ENCODE measurements around the gene CCDC33. TPM values are rescaled to one million over a fixed set of nuclear protein-coding genes. Genes with fewer than 3 reads are reported as not detected.
A peak's percentile ranks its signal among the peaks of the same experiment; 100 is the strongest.

Gene CCDC33
- total RNA-seq, 4 donors from 2014 or later = 1.4 to 2.8 (median 1.7) TPM

- no peaks in the 10 kb centered on the region for H3K27me3 ChIP-seq
- intact Hi-C loops (cut with DNase I; ENCODE audit: low total_unique reads) = loop anchor here (5.0 kb wide), 1 partner anchor 173 kb away; no protein-coding TSS in a partner anchor
- H3K9me3 ChIP-seq = no peaks in the 10 kb centered on the region
- H3K4me3 ChIP-seq = no peak overlapping the region
- H3K36me3 ChIP-seq = no peaks in the 10 kb centered on the region
- H3K4me1 ChIP-seq = no peaks in the 10 kb centered on the region
- TF ChIP-seq CTCF (IDR thresholded peaks at IDR 0.05) (no peak), POLR2A (IDR thresholded peaks at IDR 0.05) (no peak)
- H3K27ac ChIP-seq = no peak overlapping the region
- no peak for DNase-seq
Observed at GRCh38 chr15:74300057-74300795, 64.1 kb downstream of the CCDC33 start.

- Histone ChIP-seq H3K27ac (no peak overlapping the region), H3K36me3 (no peaks in the 10 kb centered on the region), H3K27me3 (no peaks in the 10 kb centered on the region), H3K4me3 (no peak overlapping the region), H3K9me3 (no peaks in the 10 kb centered on the region), H3K4me1 (no peaks in the 10 kb centered on the region)
- DNase-seq = no peak
- intact Hi-C loops (cut with DNase I; ENCODE audit: low total_unique reads) = loop anchor here (5.0 kb wide), 1 partner anchor 174 kb away; no protein-coding TSS in a partner anchor
- TF ChIP-seq CTCF (IDR thresholded peaks at IDR 0.05) (no peak), POLR2A (IDR thresholded peaks at IDR 0.05) (no peak)
Observed at GRCh38 chr15:74301583-74302361, 65.6 kb downstream of the CCDC33 start.

- no peaks in the 10 kb centered on the region for H3K36me3 ChIP-seq
- no peaks in the 10 kb centered on the region for H3K9me3 ChIP-seq
- no peak overlapping the region for H3K27ac ChIP-seq
- H3K27me3 ChIP-seq = no peaks in the 10 kb centered on the region
- no peak overlapping the region for H3K4me3 ChIP-seq
- TF ChIP-seq POLR2A (IDR thresholded peaks at IDR 0.05) (no peak), CTCF (IDR thresholded peaks at IDR 0.05) (peak; percentile 47 to 69 (median 63))
- intact Hi-C loops (cut with DNase I; ENCODE audit: low total_unique reads) = loop anchor here (5.0 kb wide), 1 partner anchor 176 kb away; no protein-coding TSS in a partner anchor
- peak in 1 of 2 donors; percentile 43 for DNase-seq
- H3K4me1 ChIP-seq = no peaks in the 10 kb centered on the region
Observed at GRCh38 chr15:74302821-74303359, 66.8 kb downstream of the CCDC33 start.

DNA sequence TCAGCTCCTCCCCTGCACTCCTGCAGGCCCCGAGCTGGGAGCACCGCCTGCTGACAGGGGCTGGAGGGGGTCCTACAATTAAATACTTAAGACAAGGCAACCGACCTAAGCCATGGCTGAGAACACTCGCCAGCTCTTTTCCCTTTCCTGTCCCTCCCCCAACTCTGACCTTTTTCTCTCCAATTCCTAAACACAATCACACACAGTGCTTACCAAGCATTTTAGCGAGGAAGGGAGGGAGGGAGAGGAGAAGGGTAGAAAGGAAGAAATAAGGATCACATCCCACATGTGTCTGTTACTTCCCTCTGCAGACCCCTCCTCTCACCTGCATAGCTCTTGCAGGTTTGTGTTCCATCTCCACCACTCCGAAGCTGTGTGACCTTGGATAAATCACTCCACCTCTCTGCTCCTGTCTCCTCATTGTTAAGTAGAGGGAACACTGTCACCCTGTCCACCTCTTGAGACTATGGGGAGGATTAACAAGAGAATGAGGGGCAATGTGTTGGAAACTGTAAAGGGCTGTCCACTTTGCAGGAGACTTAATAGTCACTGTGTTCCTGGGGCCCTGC is 67.7 kb downstream of the CCDC33 start:
- H3K36me3 ChIP-seq = no peaks in the 10 kb centered on the region
- TF ChIP-seq POLR2A (IDR thresholded peaks at IDR 0.05) (no peak), CTCF (IDR thresholded peaks at IDR 0.05) (no peak)
- H3K4me3 ChIP-seq = no peak overlapping the region
- no peak overlapping the region for H3K27ac ChIP-seq
- H3K9me3 ChIP-seq = no peaks in the 10 kb centered on the region
- intact Hi-C loops (cut with DNase I; ENCODE audit: low total_unique reads) = loop anchor here (5.0 kb wide), 1 partner anchor 177 kb away; no protein-coding TSS in a partner anchor
- H3K4me1 ChIP-seq = no peaks in the 10 kb centered on the region
- DNase-seq = no peak
- no peaks in the 10 kb centered on the region for H3K27me3 ChIP-seq

Measured in uterus (tissue), 4 donors.